Mesenchymal stem cell (in vitro differentiated cells and primary cell): ENCODE results near the gene ETNPPL.

ENCODE experiments used
- DNase-seq: peaks from one replicate; pipeline ENCODE4 v3.0.0-alpha.2; 2013
- H2AFZ ChIP-seq: one replicate; pipeline ENCODE4 v1.6.1; 2013; ENCODE audit warnings: low read depth, mild to moderate bottlenecking, control low read depth, inconsistent platforms, low read length, moderate library complexity
- H2AK5ac ChIP-seq: 2 replicates; pipeline ENCODE4 v1.6.1; 2013; ENCODE audit warnings: low read length, moderate library complexity, mild to moderate bottlenecking, inconsistent platforms; ENCODE audit not compliant: severe bottlenecking
- H2BK120ac ChIP-seq: one replicate; pipeline ENCODE4 v1.6.1; 2013; ENCODE audit warnings: low read depth, mild to moderate bottlenecking, inconsistent platforms, low read length, moderate library complexity
- H2BK12ac ChIP-seq, 2 experiments: one replicate each; pipeline ENCODE4 v1.6.1; 2013; ENCODE audit warnings: inconsistent platforms in 2 of 2, low read length in 2 of 2, mild to moderate bottlenecking in 2 of 2, moderate library complexity in 2 of 2, control low read depth in 1 of 2
- H2BK15ac ChIP-seq: one replicate; pipeline ENCODE4 v1.6.1; 2013; ENCODE audit warnings: mild to moderate bottlenecking, low read depth, inconsistent platforms; ENCODE audit not compliant: poor library complexity, severe bottlenecking
- H2BK5ac ChIP-seq: 2 replicates; pipeline ENCODE4 v1.6.1; 2013; ENCODE audit warnings: low read depth, mild to moderate bottlenecking, low read length, control low read depth, inconsistent platforms; ENCODE audit not compliant: poor library complexity, severe bottlenecking
- H3K14ac ChIP-seq, 2 experiments: one replicate each; pipeline ENCODE4 v1.6.1; 2013; ENCODE audit warnings: inconsistent platforms in 2 of 2, low read length in 2 of 2, control low read depth in 1 of 2, mild to moderate bottlenecking in 1 of 2, moderate library complexity in 1 of 2
- H3K18ac ChIP-seq, 2 experiments: one replicate each; pipeline ENCODE4 v1.6.1; 2013; ENCODE audit warnings: inconsistent platforms in 2 of 2, low read length in 2 of 2, control low read depth in 1 of 2, low read depth in 1 of 2, mild to moderate bottlenecking in 1 of 2
- H3K23ac ChIP-seq, 2 experiments: one replicate each; pipeline ENCODE4 v1.6.1; 2013; ENCODE audit warnings: inconsistent platforms in 2 of 2, low read length in 2 of 2, mild to moderate bottlenecking in 2 of 2, moderate library complexity in 2 of 2, control low read depth in 1 of 2
- H3K27ac ChIP-seq: 2 replicates; pipeline ENCODE4 v1.5.1; 2013; ENCODE audit warnings: mild to moderate bottlenecking, moderate library complexity, low read length, control low read depth, inconsistent platforms; ENCODE audit not compliant: poor library complexity, severe bottlenecking
- H3K27me3 ChIP-seq, 2 experiments: 2 replicates each; pipeline versions ENCODE4 v1.6.1 to v1.7.0; 2013; ENCODE audit warnings: low read length in 2 of 2, mild to moderate bottlenecking in 2 of 2, moderate library complexity in 2 of 2, control low read depth in 1 of 2, inconsistent platforms in 1 of 2; ENCODE audit not compliant: control insufficient read depth in 1 of 2, insufficient read depth in 1 of 2
- H3K36me3 ChIP-seq, 2 experiments: 2 replicates each; pipeline versions ENCODE4 v1.6.1 to v1.7.0; 2013; ENCODE audit warnings: low read length in 2 of 2, control low read depth in 1 of 2, inconsistent platforms in 1 of 2, low read depth in 1 of 2, mild to moderate bottlenecking in 1 of 2; ENCODE audit not compliant: insufficient read depth in 2 of 2, control insufficient read depth in 1 of 2
- H3K4ac ChIP-seq, 2 experiments: one replicate each; pipeline ENCODE4 v1.6.1; 2013; ENCODE audit warnings: inconsistent platforms in 2 of 2, low read length in 2 of 2, mild to moderate bottlenecking in 2 of 2, moderate library complexity in 2 of 2, control low read depth in 1 of 2, low read depth in 1 of 2
- H3K4me1 ChIP-seq: 2 replicates; pipeline ENCODE4 v1.6.1; 2013; ENCODE audit warnings: low read depth, low read length, control low read depth; ENCODE audit not compliant: control insufficient read depth, insufficient read depth
- H3K4me2 ChIP-seq: 2 replicates; pipeline ENCODE4 v1.6.1; 2013; ENCODE audit warnings: low read length, mild to moderate bottlenecking, inconsistent platforms; ENCODE audit not compliant: poor library complexity, severe bottlenecking
- H3K4me3 ChIP-seq, 2 experiments: 2 replicates each; pipeline versions ENCODE4 v1.5.1 to v1.7.0; 2013; ENCODE audit warnings: low read length in 2 of 2, mild to moderate bottlenecking in 2 of 2, control low read depth in 1 of 2, low read depth in 1 of 2; ENCODE audit not compliant: insufficient read depth in 1 of 2
- H3K79me1 ChIP-seq: replicated peaks from 2 replicates; pipeline ENCODE4 v1.6.1; 2013; ENCODE audit warnings: mild to moderate bottlenecking, control low read depth, low read length, inconsistent platforms; ENCODE audit not compliant: poor library complexity, severe bottlenecking
- H3K9ac ChIP-seq: 2 replicates; pipeline ENCODE4 v1.7.0; 2013; ENCODE audit warnings: mild to moderate bottlenecking, low read length, moderate library complexity
- H3K9me3 ChIP-seq: 2 replicates; pipeline ENCODE4 v1.7.0; 2013; ENCODE audit warnings: mild to moderate bottlenecking, low read length; ENCODE audit not compliant: control insufficient read depth
- H4K8ac ChIP-seq: one replicate; pipeline ENCODE4 v1.6.1; 2013; ENCODE audit warnings: inconsistent platforms, mild to moderate bottlenecking, low read length, moderate library complexity
- H4K91ac ChIP-seq: one replicate; pipeline ENCODE4 v1.6.1; 2013; ENCODE audit warnings: mild to moderate bottlenecking, low read length, inconsistent platforms
- WGBS: methylation state at CpG from one replicate; pipeline ENCODE4 v1.1.7; 2013; ENCODE audit warnings: mixed read lengths; 5-methylcytosine and 5-hydroxymethylcytosine counted together

The ETNPPL gene

DNA sequence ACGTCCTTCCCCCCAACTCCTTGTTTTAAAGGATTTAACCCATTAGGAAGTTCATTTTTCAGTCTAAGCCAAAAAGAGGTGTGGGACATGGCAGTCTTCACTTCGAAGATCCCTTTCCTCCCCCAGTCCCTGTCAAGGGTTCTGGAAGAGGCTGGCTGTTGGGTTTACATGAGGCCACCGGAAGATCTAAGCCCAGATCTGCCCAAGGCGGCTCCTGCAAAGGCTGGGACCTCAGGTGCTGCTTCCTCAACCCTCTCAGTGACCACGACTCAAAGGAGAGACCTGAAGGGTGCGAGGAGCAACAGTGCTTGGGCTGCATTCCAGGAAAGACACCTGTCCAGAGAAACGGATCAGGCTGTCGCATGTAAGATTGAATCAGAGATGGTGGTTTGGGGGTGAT is 23.5 kb upstream of the ETNPPL start:
- H4K8ac ChIP-seq = no peak overlapping the region
- H3K14ac ChIP-seq = no peak overlapping the region
- no peak overlapping the region for H2BK12ac ChIP-seq
- H3K23ac ChIP-seq = no peak overlapping the region
- no peak overlapping the region for H4K91ac ChIP-seq
- no peak overlapping the region for H3K18ac ChIP-seq
- H3K27ac ChIP-seq = no peak overlapping the region
- H3K4me3 ChIP-seq = no peak overlapping the region
- H3K36me3 ChIP-seq = no peaks in the 10 kb centered on the region
- no peaks in the 10 kb centered on the region for H3K9me3 ChIP-seq
- WGBS = 95% methylated on average over 7 of the region's 8 CpGs
- no peak for DNase-seq
- H3K79me1 ChIP-seq = no peaks in the 10 kb centered on the region
- no peak overlapping the region for H2BK15ac ChIP-seq
- H2BK120ac ChIP-seq = no peak overlapping the region
- H2BK5ac ChIP-seq = no peak overlapping the region
- H3K9ac ChIP-seq = no peak overlapping the region
- no peak overlapping the region for H2AK5ac ChIP-seq
- H3K27me3 ChIP-seq = no peaks in the 10 kb centered on the region
- H3K4me1 ChIP-seq = no peaks in the 10 kb centered on the region
- H3K4ac ChIP-seq = no peak overlapping the region
- no peak overlapping the region for H3K4me2 ChIP-seq
- H2AFZ ChIP-seq = no peak overlapping the region

DNA sequence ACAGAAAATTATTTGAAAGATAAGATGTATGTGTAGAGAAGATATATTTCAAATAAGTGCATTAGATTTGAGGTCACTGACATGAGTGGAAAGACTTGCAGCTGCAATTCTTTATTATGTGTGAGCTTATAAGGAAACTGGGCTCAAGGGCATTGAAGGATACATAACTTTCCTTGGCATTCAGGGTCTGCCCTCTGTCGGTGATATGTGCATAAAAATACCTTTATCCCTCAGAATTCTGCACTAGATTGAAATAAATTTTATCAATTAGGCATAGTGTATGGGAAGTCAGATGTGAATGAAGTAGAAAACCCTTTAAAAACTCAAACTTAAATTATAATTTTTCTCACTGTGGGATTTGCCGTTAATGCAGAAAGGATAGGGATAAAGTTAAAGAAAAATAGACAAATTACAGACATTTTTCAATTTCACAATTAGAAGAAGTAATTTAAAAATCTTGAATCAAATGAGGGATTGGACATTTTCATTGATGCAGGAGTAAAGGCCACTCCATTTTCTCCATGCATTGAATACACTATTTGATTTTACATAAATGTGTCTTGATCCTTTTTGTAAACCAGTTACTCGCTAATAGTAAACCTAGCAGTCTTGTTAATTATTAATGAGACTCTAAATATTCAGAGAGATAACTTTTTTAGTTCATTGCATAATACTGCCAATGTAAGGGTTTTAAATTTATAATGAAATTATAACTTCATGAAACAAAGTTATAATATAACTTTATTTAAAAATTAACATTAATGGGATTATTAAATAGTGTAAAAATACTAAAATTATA is 21.0 kb upstream of the ETNPPL start:
- Histone ChIP-seq H2BK120ac (no peak overlapping the region), H3K27ac (no peak overlapping the region), H2AFZ (no peak overlapping the region), H3K36me3 (no peaks in the 10 kb centered on the region), H4K91ac (no peak overlapping the region), H3K23ac (no peak overlapping the region), H3K4me2 (no peak overlapping the region), H3K4me1 (no peaks in the 10 kb centered on the region), H3K14ac (no peak overlapping the region), H3K18ac (no peak overlapping the region), H3K4me3 (no peak overlapping the region), H2AK5ac (no peak overlapping the region), H2BK12ac (no peak overlapping the region), H2BK15ac (no peak overlapping the region), H3K9ac (no peak overlapping the region), H3K4ac (no peak overlapping the region), H2BK5ac (no peak overlapping the region), H3K79me1 (no peaks in the 10 kb centered on the region), H3K9me3 (no peaks in the 10 kb centered on the region), H3K27me3 (no peaks in the 10 kb centered on the region), H4K8ac (no peak overlapping the region)
- peak; percentile 12 for DNase-seq
- WGBS = no CpG with 5 or more reads among the region's 3 CpGs

DNA sequence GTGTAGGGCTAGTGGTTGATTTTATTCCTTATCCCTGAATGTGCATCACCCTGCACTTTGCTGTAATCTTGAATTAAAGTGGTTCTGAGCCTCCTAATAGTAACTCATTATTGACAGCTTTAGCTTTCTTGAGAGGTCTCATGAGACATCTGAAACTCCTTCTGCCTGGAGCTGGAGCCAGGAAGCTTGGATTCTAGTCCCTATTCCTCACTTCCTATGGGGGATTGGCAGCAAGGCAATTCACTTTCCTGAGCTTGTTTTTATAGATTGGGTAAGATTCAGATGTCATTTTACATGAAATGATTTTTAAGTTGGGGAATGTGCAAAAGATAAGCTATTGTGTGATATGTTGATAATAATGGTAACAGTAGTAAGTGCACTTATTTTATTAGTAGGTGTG is 17.1 kb upstream of the ETNPPL start:
- H3K4ac ChIP-seq = no peak overlapping the region
- no peak overlapping the region for H2AK5ac ChIP-seq
- no peak for DNase-seq
- no peak overlapping the region for H4K8ac ChIP-seq
- H3K9me3 ChIP-seq = no peaks in the 10 kb centered on the region
- no peaks in the 10 kb centered on the region for H3K27me3 ChIP-seq
- no peak overlapping the region for H3K27ac ChIP-seq
- no peak overlapping the region for H4K91ac ChIP-seq
- no peak overlapping the region for H3K4me2 ChIP-seq
- no peak overlapping the region for H2AFZ ChIP-seq
- H3K18ac ChIP-seq = no peak overlapping the region
- H2BK120ac ChIP-seq = no peak overlapping the region
- no peak overlapping the region for H2BK15ac ChIP-seq
- no peak overlapping the region for H3K4me3 ChIP-seq
- no peak overlapping the region for H2BK12ac ChIP-seq
- H2BK5ac ChIP-seq = no peak overlapping the region
- H3K14ac ChIP-seq = no peak overlapping the region
- H3K23ac ChIP-seq = no peak overlapping the region
- no peaks in the 10 kb centered on the region for H3K36me3 ChIP-seq
- no peaks in the 10 kb centered on the region for H3K79me1 ChIP-seq
- no peaks in the 10 kb centered on the region for H3K4me1 ChIP-seq
- no peak overlapping the region for H3K9ac ChIP-seq

DNA sequence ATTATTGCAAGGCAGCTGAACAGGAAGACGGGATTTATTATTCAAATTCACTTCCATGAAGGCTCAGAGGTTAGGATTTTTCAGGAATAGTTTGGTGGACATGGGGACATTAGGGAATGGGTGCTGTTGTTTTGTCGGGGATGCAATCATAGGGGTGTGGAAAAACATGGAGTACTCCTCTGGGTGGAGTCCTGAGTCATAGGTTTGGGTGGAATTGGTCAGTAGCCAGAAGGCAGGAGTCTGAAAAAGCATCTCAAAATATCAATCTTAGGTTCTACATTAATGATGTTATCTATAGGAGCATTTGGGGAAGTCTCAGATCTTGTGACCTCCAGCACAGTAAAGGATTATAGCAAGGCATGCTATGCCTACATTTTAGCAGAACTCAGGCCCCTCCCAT is 14.5 kb upstream of the ETNPPL start:
- no peak overlapping the region for H3K23ac ChIP-seq
- no peaks in the 10 kb centered on the region for H3K79me1 ChIP-seq
- H3K4me1 ChIP-seq = no peaks in the 10 kb centered on the region
- H2BK15ac ChIP-seq = no peak overlapping the region
- H2BK120ac ChIP-seq = no peak overlapping the region
- H3K4ac ChIP-seq = no peak overlapping the region
- H3K9me3 ChIP-seq = no peaks in the 10 kb centered on the region
- H3K27ac ChIP-seq = no peak overlapping the region
- no peaks in the 10 kb centered on the region for H3K36me3 ChIP-seq
- no peak overlapping the region for H2BK5ac ChIP-seq
- no peak overlapping the region for H2AK5ac ChIP-seq
- H3K18ac ChIP-seq = no peak overlapping the region
- no peak overlapping the region for H3K4me2 ChIP-seq
- 87% methylated on average over 2 of the region's 2 CpGs for WGBS
- H4K8ac ChIP-seq = no peak overlapping the region
- DNase-seq = no peak
- H3K4me3 ChIP-seq = no peak overlapping the region
- no peak overlapping the region for H2BK12ac ChIP-seq
- no peak overlapping the region for H4K91ac ChIP-seq
- no peak overlapping the region for H2AFZ ChIP-seq
- H3K14ac ChIP-seq = no peak overlapping the region
- H3K27me3 ChIP-seq = no peaks in the 10 kb centered on the region
- H3K9ac ChIP-seq = no peak overlapping the region
